Liver (tissue), 3 donors: Measurements from ENCODE around the gene DNMT3A.

ENCODE experiments used
- EGR1 ChIP-seq, 2 donors: IDR thresholded peaks; 2 replicates each; pipeline ENCODE4 v1.6.1; 2016 to 2018; ENCODE audit warnings: antibody characterized with exemption in 2 of 2, low read depth in 2 of 2
- GABPA ChIP-seq, 2 donors: IDR thresholded peaks in 1 of 2; conservative IDR thresholded peaks in 1 of 2; 2 replicates each; pipeline ENCODE4 v1.6.1; 2016; ENCODE audit warnings: antibody characterized with exemption in 2 of 2, mild to moderate bottlenecking in 1 of 2, moderate library complexity in 1 of 2
- REST ChIP-seq: IDR thresholded peaks from 2 replicates; pipeline ENCODE4 v1.6.1; 2016; ENCODE audit warnings: antibody characterized with exemption, mild to moderate bottlenecking
- RXRA ChIP-seq, 2 donors: IDR thresholded peaks; 2 replicates each; pipeline ENCODE4 v1.6.1; 2017 to 2018; ENCODE audit warnings: antibody characterized with exemption in 2 of 2, mild to moderate bottlenecking in 1 of 2
- SP1 ChIP-seq: IDR thresholded peaks from 2 replicates; pipeline ENCODE4 v1.6.1; 2018; ENCODE audit warnings: antibody characterized with exemption, mild to moderate bottlenecking
- TAF1 ChIP-seq: conservative IDR thresholded peaks from 2 replicates; pipeline ENCODE4 v1.6.1; 2016; ENCODE audit warnings: antibody characterized with exemption, mild to moderate bottlenecking
- YY1 ChIP-seq: IDR thresholded peaks from 2 replicates; pipeline ENCODE4 v1.6.1; 2016; ENCODE audit warnings: antibody characterized with exemption, mild to moderate bottlenecking
- TF ChIP-seq, protein P1 (sequence below): fragments of 150-350 bp; IDR thresholded peaks from 2 replicates; pipeline ENCODE4 v1.5.1; 2017; ENCODE audit warnings: improper control_type of control experiment, low read depth, low read length; ENCODE audit not compliant: missing input control
- donor health status: healthy.
- donor health status: healthy.

DNA sequence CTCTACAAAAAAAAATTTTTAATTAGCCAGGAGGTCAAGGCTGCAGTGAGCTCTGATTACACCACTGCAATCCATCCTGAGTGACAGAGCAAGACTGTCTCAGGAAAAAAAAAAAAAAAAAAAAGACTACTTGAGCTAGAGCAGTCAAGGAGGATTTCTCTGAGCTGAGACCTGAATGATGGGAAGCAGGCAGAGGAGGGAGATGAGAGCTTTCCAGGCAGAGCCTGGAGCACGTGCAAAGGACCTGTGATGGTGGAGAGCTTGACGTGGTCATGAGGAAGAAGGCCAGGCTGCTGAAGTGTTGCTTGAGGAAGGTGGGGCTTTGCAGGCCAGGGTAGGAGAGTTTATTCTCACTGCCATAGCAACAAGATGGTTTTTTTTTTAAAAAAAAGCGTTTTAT, 121.4 kb downstream of the DNMT3A start:
- TF ChIP-seq TAF1, result no peak
- TF ChIP-seq, protein P1, sequence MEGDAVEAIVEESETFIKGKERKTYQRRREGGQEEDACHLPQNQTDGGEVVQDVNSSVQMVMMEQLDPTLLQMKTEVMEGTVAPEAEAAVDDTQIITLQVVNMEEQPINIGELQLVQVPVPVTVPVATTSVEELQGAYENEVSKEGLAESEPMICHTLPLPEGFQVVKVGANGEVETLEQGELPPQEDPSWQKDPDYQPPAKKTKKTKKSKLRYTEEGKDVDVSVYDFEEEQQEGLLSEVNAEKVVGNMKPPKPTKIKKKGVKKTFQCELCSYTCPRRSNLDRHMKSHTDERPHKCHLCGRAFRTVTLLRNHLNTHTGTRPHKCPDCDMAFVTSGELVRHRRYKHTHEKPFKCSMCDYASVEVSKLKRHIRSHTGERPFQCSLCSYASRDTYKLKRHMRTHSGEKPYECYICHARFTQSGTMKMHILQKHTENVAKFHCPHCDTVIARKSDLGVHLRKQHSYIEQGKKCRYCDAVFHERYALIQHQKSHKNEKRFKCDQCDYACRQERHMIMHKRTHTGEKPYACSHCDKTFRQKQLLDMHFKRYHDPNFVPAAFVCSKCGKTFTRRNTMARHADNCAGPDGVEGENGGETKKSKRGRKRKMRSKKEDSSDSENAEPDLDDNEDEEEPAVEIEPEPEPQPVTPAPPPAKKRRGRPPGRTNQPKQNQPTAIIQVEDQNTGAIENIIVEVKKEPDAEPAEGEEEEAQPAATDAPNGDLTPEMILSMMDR, result no peak
- TF ChIP-seq GABPA (IDR thresholded peaks at IDR 0.05 in 1 of 2, conservative IDR thresholded peaks at IDR 0.05 in 1 of 2), result no peak
- TF ChIP-seq SP1, result no peak
- no peak for TF ChIP-seq RXRA (IDR thresholded peaks at IDR 0.05)
- no peak for TF ChIP-seq EGR1 (IDR thresholded peaks at IDR 0.05; ENCODE audit: low read depth in 2 of 2)
- TF ChIP-seq YY1, result no peak
- no peak for TF ChIP-seq REST
